ENCODE data around the gene ARSA.
"Not testable (repeated sequence)": the region's sequence is repeated elsewhere in the genome, so short reads cannot be mapped to it uniquely, and the experiment has no call there.

Gene ARSA

GRCh38 chr22:50608996-50609395 lies 19.0 kb downstream of the ARSA start:
- TF ChIP-seq, protein P1, sequence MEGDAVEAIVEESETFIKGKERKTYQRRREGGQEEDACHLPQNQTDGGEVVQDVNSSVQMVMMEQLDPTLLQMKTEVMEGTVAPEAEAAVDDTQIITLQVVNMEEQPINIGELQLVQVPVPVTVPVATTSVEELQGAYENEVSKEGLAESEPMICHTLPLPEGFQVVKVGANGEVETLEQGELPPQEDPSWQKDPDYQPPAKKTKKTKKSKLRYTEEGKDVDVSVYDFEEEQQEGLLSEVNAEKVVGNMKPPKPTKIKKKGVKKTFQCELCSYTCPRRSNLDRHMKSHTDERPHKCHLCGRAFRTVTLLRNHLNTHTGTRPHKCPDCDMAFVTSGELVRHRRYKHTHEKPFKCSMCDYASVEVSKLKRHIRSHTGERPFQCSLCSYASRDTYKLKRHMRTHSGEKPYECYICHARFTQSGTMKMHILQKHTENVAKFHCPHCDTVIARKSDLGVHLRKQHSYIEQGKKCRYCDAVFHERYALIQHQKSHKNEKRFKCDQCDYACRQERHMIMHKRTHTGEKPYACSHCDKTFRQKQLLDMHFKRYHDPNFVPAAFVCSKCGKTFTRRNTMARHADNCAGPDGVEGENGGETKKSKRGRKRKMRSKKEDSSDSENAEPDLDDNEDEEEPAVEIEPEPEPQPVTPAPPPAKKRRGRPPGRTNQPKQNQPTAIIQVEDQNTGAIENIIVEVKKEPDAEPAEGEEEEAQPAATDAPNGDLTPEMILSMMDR (IDR thresholded peaks at IDR 0.05; ENCODE audit: low read depth, low read length, poor library complexity, severe bottlenecking) = no peak
- TF ChIP-seq EZH2phosphoT487 (IDR thresholded peaks at IDR 0.05; ENCODE audit: borderline replicate concordance, low read length) = no peak
- H3K4me1 ChIP-seq (ENCODE audit: control insufficient read depth, low read length) = peaks cover 15% of the 10 kb centered on the region
- H3K27ac ChIP-seq (ENCODE audit: low read depth, low read length) = no peak overlapping the region
- H3K4me3 ChIP-seq (ENCODE audit: low read length) = no peak overlapping the region
- H3K79me2 ChIP-seq (ENCODE audit: control insufficient read depth, low read length) = no peaks in the 10 kb centered on the region
- H3K36me3 ChIP-seq (ENCODE audit: control insufficient read depth, low read length) = no peaks in the 10 kb centered on the region
- no peaks in the 10 kb centered on the region for H4K20me1 ChIP-seq (ENCODE audit: control insufficient read depth, insufficient read depth, low read depth, low read length)
- H3K4me2 ChIP-seq (ENCODE audit: low read length) = no peak overlapping the region
- peaks cover 36% of the 10 kb centered on the region for H3K27me3 ChIP-seq (ENCODE audit: control insufficient read depth, low read length)
- no peaks in the 10 kb centered on the region for H3K9me3 ChIP-seq (ENCODE audit: control insufficient read depth, insufficient read depth, low read length)
- no peaks in the 10 kb centered on the region for H3K9me2 ChIP-seq (replicated peaks; ENCODE audit: control insufficient read depth, low read length)
- no peaks in the 10 kb centered on the region for H3F3A ChIP-seq (ENCODE audit: control insufficient read depth, insufficient read depth)

- H3K27ac ChIP-seq (ENCODE audit: low read depth, low read length); H3K4me3 ChIP-seq (ENCODE audit: low read length); H3F3A ChIP-seq (ENCODE audit: control insufficient read depth, insufficient read depth); H3K79me2 ChIP-seq (ENCODE audit: control insufficient read depth, low read length); H3K4me2 ChIP-seq (ENCODE audit: low read length); H4K20me1 ChIP-seq (ENCODE audit: control insufficient read depth, insufficient read depth, low read depth, low read length); H3K36me3 ChIP-seq (ENCODE audit: control insufficient read depth, low read length); H3K9me3 ChIP-seq (ENCODE audit: control insufficient read depth, insufficient read depth, low read length); H3K9me2 ChIP-seq (replicated peaks; ENCODE audit: control insufficient read depth, low read length): not testable (repeated sequence)
- Histone ChIP-seq H3K4me1 (ENCODE audit: control insufficient read depth, low read length) (peaks cover 15% of the 10 kb centered on the region), H3K27me3 (ENCODE audit: control insufficient read depth, low read length) (peaks cover 36% of the 10 kb centered on the region)
Measured at GRCh38 chr22:50608058-50608840, 19.7 kb downstream of the ARSA start.

- no peak for TF ChIP-seq EZH2phosphoT487 (IDR thresholded peaks at IDR 0.05; ENCODE audit: borderline replicate concordance, low read length)
- TF ChIP-seq, protein P1 (IDR thresholded peaks at IDR 0.05; ENCODE audit: low read depth, low read length, poor library complexity, severe bottlenecking) = no peak
- H3K27me3 ChIP-seq (ENCODE audit: control insufficient read depth, low read length) = peaks cover 37% of the 10 kb centered on the region
Measured at GRCh38 chr22:50607659-50608020, 20.3 kb downstream of the ARSA start.

DNA sequence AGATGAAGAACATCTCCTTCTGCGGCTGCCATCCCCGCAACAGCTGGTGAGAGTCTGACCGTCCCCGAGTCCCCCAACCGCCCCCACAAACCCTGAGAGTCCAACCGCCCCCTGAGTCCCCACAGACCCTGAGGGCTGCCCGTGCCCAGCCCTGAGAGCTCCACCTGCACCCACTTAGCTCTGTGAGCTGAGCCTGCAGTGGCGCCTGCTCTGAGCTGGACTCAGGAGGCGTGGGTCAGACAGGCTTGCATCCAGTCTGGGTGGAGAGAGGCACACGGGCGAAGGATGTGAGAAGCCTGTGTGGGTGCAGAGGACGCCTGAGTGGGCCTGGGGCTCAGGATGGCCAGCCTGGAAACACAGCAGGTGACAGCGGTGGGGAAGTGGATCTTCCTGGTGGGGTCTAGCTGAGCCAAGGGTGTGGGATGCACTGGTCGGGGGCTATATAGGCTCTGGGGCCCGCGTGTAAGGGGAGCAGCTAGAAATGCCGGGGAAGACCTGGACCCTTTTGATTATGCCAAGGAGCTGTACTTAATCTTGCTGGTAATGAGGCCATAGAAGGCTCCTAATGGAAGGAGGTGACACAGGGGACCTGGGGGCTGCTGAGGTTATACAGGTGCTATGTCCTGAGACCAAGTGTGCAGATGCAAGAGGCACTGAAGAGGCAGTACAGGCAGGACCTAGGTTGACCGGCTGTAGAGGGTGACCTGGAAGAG lies 20.9 kb downstream of the ARSA start:
- no peaks in the 10 kb centered on the region for H3K9me3 ChIP-seq (ENCODE audit: control insufficient read depth, insufficient read depth, low read length)
- H3K79me2 ChIP-seq (ENCODE audit: control insufficient read depth, low read length) = no peaks in the 10 kb centered on the region
- no peaks in the 10 kb centered on the region for H3K9me2 ChIP-seq (replicated peaks; ENCODE audit: control insufficient read depth, low read length)
- H3K27ac ChIP-seq (ENCODE audit: low read depth, low read length) = no peak overlapping the region
- no peak overlapping the region for H3K4me2 ChIP-seq (ENCODE audit: low read length)
- peaks cover 7% of the 10 kb centered on the region for H3K4me1 ChIP-seq (ENCODE audit: control insufficient read depth, low read length)
- H3K36me3 ChIP-seq (ENCODE audit: control insufficient read depth, low read length) = no peaks in the 10 kb centered on the region
- TF ChIP-seq, protein P1 (IDR thresholded peaks at IDR 0.05; ENCODE audit: low read depth, low read length, poor library complexity, severe bottlenecking) = no peak
- no peak for TF ChIP-seq EZH2phosphoT487 (IDR thresholded peaks at IDR 0.05; ENCODE audit: borderline replicate concordance, low read length)
- H4K20me1 ChIP-seq (ENCODE audit: control insufficient read depth, insufficient read depth, low read depth, low read length) = no peaks in the 10 kb centered on the region
- no peak overlapping the region for H3K4me3 ChIP-seq (ENCODE audit: low read length)
- peaks cover 43% of the 10 kb centered on the region for H3K27me3 ChIP-seq (ENCODE audit: control insufficient read depth, low read length)
- H3F3A ChIP-seq (ENCODE audit: control insufficient read depth, insufficient read depth) = 0 out of 2 replicates have a peak, but pooled peaks cover 1% of the 10 kb centered on the region

More at GRCh38 chr22:50607659-50608020, 20.3 kb downstream of the ARSA start:
- Histone ChIP-seq H3K79me2 (ENCODE audit: control insufficient read depth, low read length) (no peaks in the 10 kb centered on the region), H3K4me3 (ENCODE audit: low read length) (no peak overlapping the region), H3K36me3 (ENCODE audit: control insufficient read depth, low read length) (no peaks in the 10 kb centered on the region), H3K9me3 (ENCODE audit: control insufficient read depth, insufficient read depth, low read length) (no peaks in the 10 kb centered on the region), H3K9me2 (replicated peaks; ENCODE audit: control insufficient read depth, low read length) (no peaks in the 10 kb centered on the region), H3K4me1 (ENCODE audit: control insufficient read depth, low read length) (peaks cover 11% of the 10 kb centered on the region), H3K4me2 (ENCODE audit: low read length) (no peak overlapping the region), H4K20me1 (ENCODE audit: control insufficient read depth, insufficient read depth, low read depth, low read length) (no peaks in the 10 kb centered on the region), H3F3A (ENCODE audit: control insufficient read depth, insufficient read depth) (no peaks in the 10 kb centered on the region), H3K27ac (ENCODE audit: low read depth, low read length) (no peak overlapping the region)
